ENCODE measurements around the gene SCART1. TPM values are rescaled to one million over a fixed set of nuclear protein-coding genes. Genes with fewer than 3 reads are reported as not detected.
"Not testable (repeated sequence)": the region's sequence is repeated elsewhere in the genome, so short reads cannot be mapped to it uniquely, and the experiment has no call there.

The SCART1 gene
- total and polyA plus RNA-seq, 8 donors, result 1.2 to 3.3 (median 2.4) TPM

GRCh38 chr10:133465950-133466474 is 12.3 kb downstream of the SCART1 start:
- TF ChIP-seq, protein P1, sequence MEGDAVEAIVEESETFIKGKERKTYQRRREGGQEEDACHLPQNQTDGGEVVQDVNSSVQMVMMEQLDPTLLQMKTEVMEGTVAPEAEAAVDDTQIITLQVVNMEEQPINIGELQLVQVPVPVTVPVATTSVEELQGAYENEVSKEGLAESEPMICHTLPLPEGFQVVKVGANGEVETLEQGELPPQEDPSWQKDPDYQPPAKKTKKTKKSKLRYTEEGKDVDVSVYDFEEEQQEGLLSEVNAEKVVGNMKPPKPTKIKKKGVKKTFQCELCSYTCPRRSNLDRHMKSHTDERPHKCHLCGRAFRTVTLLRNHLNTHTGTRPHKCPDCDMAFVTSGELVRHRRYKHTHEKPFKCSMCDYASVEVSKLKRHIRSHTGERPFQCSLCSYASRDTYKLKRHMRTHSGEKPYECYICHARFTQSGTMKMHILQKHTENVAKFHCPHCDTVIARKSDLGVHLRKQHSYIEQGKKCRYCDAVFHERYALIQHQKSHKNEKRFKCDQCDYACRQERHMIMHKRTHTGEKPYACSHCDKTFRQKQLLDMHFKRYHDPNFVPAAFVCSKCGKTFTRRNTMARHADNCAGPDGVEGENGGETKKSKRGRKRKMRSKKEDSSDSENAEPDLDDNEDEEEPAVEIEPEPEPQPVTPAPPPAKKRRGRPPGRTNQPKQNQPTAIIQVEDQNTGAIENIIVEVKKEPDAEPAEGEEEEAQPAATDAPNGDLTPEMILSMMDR (IDR thresholded peaks at IDR 0.05), result no peak
- ATAC-seq (no peak), DNase-seq (peak in 1 of 4 donors; percentile 48)
- peaks cover 0 to 2% of the 10 kb centered on the region in 2 donors for H3K36me3 ChIP-seq
- no peaks in the 10 kb centered on the region for H3K4me1 ChIP-seq
- H3K27me3 ChIP-seq, result peaks cover 0 to 11% of the 10 kb centered on the region in 2 donors
- intact Hi-C loops (cut with DNase I), result no loop called here
- no peaks in the 10 kb centered on the region for H3K9me3 ChIP-seq
- no peak overlapping the region for H3K27ac ChIP-seq
- H3K4me3 ChIP-seq, result no peak overlapping the region

GRCh38 chr10:133466683-133467275 is 13.0 kb downstream of the SCART1 start:
- intact Hi-C loops (cut with DNase I), result no loop called here
- ATAC-seq, result no peak
- Histone ChIP-seq H3K4me1 (no peaks in the 10 kb centered on the region), H3K27ac (no peak overlapping the region), H3K36me3 (peaks cover 0 to 2% of the 10 kb centered on the region in 2 donors), H3K9me3 (no peaks in the 10 kb centered on the region), H3K4me3 (no peak overlapping the region), H3K27me3 (peaks cover 0 to 11% of the 10 kb centered on the region in 2 donors)
- DNase-seq, result peak in 1 of 4 donors; percentile 18
- TF ChIP-seq, protein P1 (IDR thresholded peaks at IDR 0.05), result no peak

GRCh38 chr10:133467286-133467911 is 13.7 kb downstream of the SCART1 start:
- DNase-seq (peak in 1 of 4 donors; percentile 44), ATAC-seq (no peak)
- H3K36me3 ChIP-seq, result peaks cover 0 to 2% of the 10 kb centered on the region in 2 donors
- intact Hi-C loops (cut with DNase I), result no loop called here
- H3K27ac ChIP-seq, result no peak overlapping the region
- H3K4me3 ChIP-seq, result no peak overlapping the region
- TF ChIP-seq, protein P1 (IDR thresholded peaks at IDR 0.05), result no peak
- H3K9me3 ChIP-seq, result no peaks in the 10 kb centered on the region
- H3K4me1 ChIP-seq, result no peaks in the 10 kb centered on the region
- peaks cover 0 to 11% of the 10 kb centered on the region in 2 donors for H3K27me3 ChIP-seq

DNA sequence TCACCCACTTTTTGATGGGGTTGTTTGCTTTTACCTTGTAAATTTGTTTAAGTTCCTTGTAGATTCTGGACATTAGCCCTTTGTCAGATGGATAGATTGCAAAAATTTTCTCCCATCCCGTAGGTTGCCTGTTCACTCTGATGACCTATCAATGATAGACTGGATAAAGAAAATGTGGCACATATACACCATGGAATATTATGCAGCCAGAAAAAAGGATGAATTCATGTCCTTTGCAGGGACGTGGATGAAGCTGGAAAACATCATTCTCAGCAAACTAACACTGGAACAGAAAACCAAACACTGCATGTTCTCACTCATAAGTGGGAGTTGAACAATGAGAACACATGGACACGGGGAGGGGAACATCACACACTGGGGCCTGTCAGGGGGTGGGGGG is 15.5 kb downstream of the SCART1 start:
- H3K27ac ChIP-seq; H3K4me3 ChIP-seq; H3K9me3 ChIP-seq; H3K4me1 ChIP-seq; H3K36me3 ChIP-seq; DNase-seq; ATAC-seq; intact Hi-C loops (cut with DNase I): not testable (repeated sequence)
- peaks cover 0 to 11% of the 10 kb centered on the region in 2 donors for H3K27me3 ChIP-seq

DNA sequence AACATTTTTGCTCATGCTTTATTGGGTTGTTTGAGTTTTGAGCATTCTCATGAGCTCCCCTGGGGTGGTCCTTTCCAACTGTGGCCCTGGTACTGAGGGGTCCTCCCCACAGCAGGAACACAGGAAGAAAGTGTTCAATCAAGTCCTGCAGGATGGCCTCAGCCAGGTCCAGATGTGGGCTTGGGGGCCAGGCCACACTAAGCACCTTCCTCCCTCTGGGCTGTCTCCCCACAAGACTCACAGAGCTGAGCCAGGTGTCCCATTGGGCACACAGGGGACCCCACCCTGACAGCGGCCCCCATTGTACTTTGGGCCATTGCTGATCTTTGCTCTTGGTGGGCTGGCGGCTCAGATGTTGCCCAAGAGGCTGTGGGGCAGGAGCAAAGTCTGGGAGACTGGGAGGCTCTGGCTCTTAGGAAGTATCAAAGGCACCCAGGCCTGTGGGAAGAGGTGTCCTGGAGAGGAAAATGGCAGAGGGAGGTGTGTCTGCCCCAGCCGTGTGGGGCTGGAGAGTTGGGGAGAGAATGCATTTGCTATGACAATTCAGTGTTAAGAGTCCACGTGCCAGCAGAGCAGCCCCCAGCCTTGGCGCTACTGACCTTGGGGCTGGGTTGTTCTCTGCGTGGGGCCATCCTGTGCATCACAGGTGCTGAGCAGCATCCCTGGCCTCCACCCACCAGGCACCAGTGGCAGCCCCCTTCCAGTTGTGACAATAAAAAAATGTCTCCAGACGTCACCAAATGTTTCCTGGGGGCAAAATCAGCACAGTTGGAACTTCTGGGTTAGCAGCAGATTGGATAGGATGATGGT is 17.8 kb downstream of the SCART1 start:
- H3K27ac ChIP-seq, result no peak overlapping the region
- ATAC-seq, result no peak

More for the DNA sequence above, 17.8 kb downstream of the SCART1 start:
- DNase-seq, result peak in 1 of 4 donors; percentile 37
- H3K27me3 ChIP-seq, result no peaks in the 10 kb centered on the region
- intact Hi-C loops (cut with DNase I), result no loop called here
- peaks cover 0 to 2% of the 10 kb centered on the region in 2 donors for H3K36me3 ChIP-seq
- H3K9me3 ChIP-seq, result no peaks in the 10 kb centered on the region
- H3K4me3 ChIP-seq, result no peak overlapping the region
- H3K4me1 ChIP-seq, result no peaks in the 10 kb centered on the region
- TF ChIP-seq, protein P1 (IDR thresholded peaks at IDR 0.05), result no peak

Measured in left lung (tissue), 10 donors.